HG03558 (cell line): ENCODE measurements around the gene KCNH1.

ENCODE experiments used
- ATAC-seq: cut with Tn5 transposase; IDR thresholded peaks from one replicate; pipeline ENCODE4 v1.9.1; 2021; ENCODE audit warnings: moderate number of reproducible peaks; ENCODE audit not compliant: unreplicated experiment; ENCODE audit errors: extremely low read depth

KCNH1 gene

GRCh38 chr1:210932104-210932503 is 201.8 kb downstream of the KCNH1 start:
- no peak for ATAC-seq

GRCh38 chr1:210922666-210923065 is 211.3 kb downstream of the KCNH1 start:
- ATAC-seq, result no peak

GRCh38 chr1:210920716-210921694 is 212.9 kb downstream of the KCNH1 start:
- no peak for ATAC-seq

GRCh38 chr1:210920258-210920657 is 213.7 kb downstream of the KCNH1 start:
- ATAC-seq, result no peak

- ATAC-seq, result no peak
These were observed 215.1 kb downstream of the KCNH1 start for GRCh38 chr1:210918893-210919292.

- no peak for ATAC-seq
These were observed 216.3 kb downstream of the KCNH1 start for GRCh38 chr1:210917560-210918169.

- no peak for ATAC-seq
These were observed 217.4 kb downstream of the KCNH1 start for GRCh38 chr1:210916548-210916947.

GRCh38 chr1:210915890-210916507 is 217.9 kb downstream of the KCNH1 start:
- ATAC-seq, result no peak

GRCh38 chr1:210912752-210913151 is 221.2 kb downstream of the KCNH1 start:
- no peak for ATAC-seq

- ATAC-seq, result no peak
These were observed 223.8 kb downstream of the KCNH1 start for GRCh38 chr1:210910020-210910575.

- no peak for ATAC-seq
These were observed 225.2 kb downstream of the KCNH1 start for GRCh38 chr1:210908791-210909190.

GRCh38 chr1:210908257-210908656 is 225.7 kb downstream of the KCNH1 start:
- ATAC-seq, result no peak

GRCh38 chr1:210907251-210907805 is 226.6 kb downstream of the KCNH1 start:
- ATAC-seq, result no peak

GRCh38 chr1:210905944-210906453 is 227.9 kb downstream of the KCNH1 start:
- no peak for ATAC-seq

GRCh38 chr1:210905365-210905904 is 228.5 kb downstream of the KCNH1 start:
- no peak for ATAC-seq

- ATAC-seq, result no peak
These were observed 231.8 kb downstream of the KCNH1 start for GRCh38 chr1:210901981-210902770.

GRCh38 chr1:210900820-210901219 is 233.1 kb downstream of the KCNH1 start:
- ATAC-seq, result no peak

GRCh38 chr1:210900079-210900478 is 233.9 kb downstream of the KCNH1 start:
- no peak for ATAC-seq

GRCh38 chr1:210899676-210900075 is 234.3 kb downstream of the KCNH1 start:
- no peak for ATAC-seq
